MM.1S (cell line): ENCODE measurements around the gene RPL3.
"Not testable (repeated sequence)": the region's sequence is repeated elsewhere in the genome, so short reads cannot be mapped to it uniquely, and the experiment has no call there.

Source experiments
- DNase-seq: peaks from one replicate; pipeline ENCODE4 v3.0.0-alpha.2; 2015
- H2AFZ ChIP-seq: fragments of 300-600 bp; sonication (generic); 2 replicates; pipeline ENCODE4 v1.6.0; 2016; ENCODE audit warnings: antibody characterized with exemption, low read length
- H3F3A ChIP-seq: fragments of 300-600 bp; sonication (generic); 2 replicates; pipeline ENCODE4 v1.6.1; 2016; ENCODE audit warnings: mild to moderate bottlenecking, antibody characterized with exemption, low read length, moderate library complexity, mixed read lengths; ENCODE audit not compliant: insufficient read depth
- H3K27ac ChIP-seq: fragments of 300-600 bp; sonication (generic); 2 replicates; pipeline ENCODE4 v1.5.1; 2016; ENCODE audit warnings: mild to moderate bottlenecking, low read length
- H3K27me3 ChIP-seq: fragments of 300-600 bp; sonication (generic); replicated peaks from 2 replicates; pipeline ENCODE4 v1.6.0; 2016; ENCODE audit warnings: low read length; ENCODE audit not compliant: insufficient read depth
- H3K36me3 ChIP-seq: fragments of 300-600 bp; sonication (generic); replicated peaks from 2 replicates; pipeline ENCODE4 v1.6.1; 2016; ENCODE audit warnings: mild to moderate bottlenecking, low read length, mixed read lengths; ENCODE audit not compliant: insufficient read depth
- H3K4me1 ChIP-seq: fragments of 300-600 bp; sonication (generic); 2 replicates; pipeline ENCODE4 v1.6.1; 2016; ENCODE audit warnings: low read length, mixed read lengths
- H3K4me2 ChIP-seq: fragments of 300-600 bp; sonication (generic); 2 replicates; pipeline ENCODE4 v1.6.0; 2016; ENCODE audit warnings: low read depth, low read length
- H3K4me3 ChIP-seq: fragments of 300-600 bp; sonication (generic); 2 replicates; pipeline ENCODE4 v1.5.1; 2016; ENCODE audit warnings: low read length, mixed read lengths
- H3K79me2 ChIP-seq: fragments of 300-600 bp; sonication (generic); 2 replicates; pipeline ENCODE4 v1.6.1; 2016; ENCODE audit warnings: mixed run types, low read length, mixed read lengths
- H3K9ac ChIP-seq: fragments of 300-600 bp; sonication (generic); 2 replicates; pipeline ENCODE4 v1.6.1; 2016; ENCODE audit warnings: low read length, mixed read lengths
- H3K9me2 ChIP-seq: fragments of 300-600 bp; sonication (generic); replicated peaks from 2 replicates; pipeline ENCODE4 v1.6.1; 2016; ENCODE audit warnings: mild to moderate bottlenecking, low read length, mixed read lengths; ENCODE audit not compliant: insufficient read depth
- H3K9me3 ChIP-seq: fragments of 300-600 bp; sonication (generic); replicated peaks from 2 replicates; pipeline ENCODE4 v1.6.1; 2016; ENCODE audit warnings: mild to moderate bottlenecking, low read length, mixed read lengths; ENCODE audit not compliant: insufficient read depth
- H4K20me1 ChIP-seq: fragments of 300-600 bp; sonication (generic); 2 replicates; pipeline ENCODE4 v1.6.1; 2016; ENCODE audit warnings: mild to moderate bottlenecking, low read length, moderate library complexity, mixed read lengths; ENCODE audit not compliant: insufficient read depth
- CTCF ChIP-seq: fragments of 300-600 bp; sonication (generic); IDR thresholded peaks from 2 replicates; pipeline ENCODE4 v1.5.1; 2016; ENCODE audit warnings: antibody characterized with exemption, low read length, mixed read lengths
- EZH2 ChIP-seq: fragments of 300-600 bp; sonication (generic); optimal IDR thresholded peaks from 2 replicates; pipeline ENCODE3; 2017; ENCODE audit warnings: low read depth, mild to moderate bottlenecking, antibody characterized with exemption, low read length, mixed read lengths
- EZH2phosphoT487 ChIP-seq: fragments of 300-600 bp; sonication (generic); IDR thresholded peaks from 2 replicates; pipeline ENCODE4 v1.6.1; 2018; ENCODE audit warnings: antibody characterized with exemption, low read length

The RPL3 gene

GRCh38 chr22:39359659-39360195, 40.3 kb upstream of the RPL3 start:
- no peaks in the 10 kb centered on the region for H3F3A ChIP-seq
- no peak overlapping the region for H3K4me3 ChIP-seq
- H3K27me3 ChIP-seq, result peaks cover 6% of the 10 kb centered on the region; the same call in 1 of the 2 replicates
- H4K20me1 ChIP-seq, result no peaks in the 10 kb centered on the region
- no peak overlapping the region for H3K9ac ChIP-seq
- H3K36me3 ChIP-seq, result no peaks in the 10 kb centered on the region
- no peak overlapping the region for H2AFZ ChIP-seq
- DNase-seq, result no peak
- no peaks in the 10 kb centered on the region for H3K9me2 ChIP-seq
- no peak overlapping the region for H3K27ac ChIP-seq
- no peak overlapping the region for H3K4me2 ChIP-seq
- no peaks in the 10 kb centered on the region for H3K79me2 ChIP-seq
- no peaks in the 10 kb centered on the region for H3K4me1 ChIP-seq
- no peak for TF ChIP-seq EZH2
- no peaks in the 10 kb centered on the region for H3K9me3 ChIP-seq

- not testable (repeated sequence) for H2AFZ ChIP-seq, H3K4me3 ChIP-seq, H3K4me2 ChIP-seq, H4K20me1 ChIP-seq, DNase-seq, H3K79me2 ChIP-seq, H3K27ac ChIP-seq, H3K9ac ChIP-seq, H3F3A ChIP-seq, H3K9me3 ChIP-seq, H3K27me3 ChIP-seq, H3K4me1 ChIP-seq, H3K9me2 ChIP-seq, H3K36me3 ChIP-seq
These were observed 38.8 kb upstream of the RPL3 start for GRCh38 chr22:39358197-39358596.

GRCh38 chr22:39357110-39358108, 38.0 kb upstream of the RPL3 start:
- not testable (repeated sequence) for H3K4me1 ChIP-seq, H3K27me3 ChIP-seq, H3K27ac ChIP-seq, H4K20me1 ChIP-seq, DNase-seq, H3K9ac ChIP-seq, H3K9me2 ChIP-seq, H3K36me3 ChIP-seq, H3F3A ChIP-seq, H2AFZ ChIP-seq, H3K4me3 ChIP-seq, H3K4me2 ChIP-seq, H3K79me2 ChIP-seq, H3K9me3 ChIP-seq

DNA sequence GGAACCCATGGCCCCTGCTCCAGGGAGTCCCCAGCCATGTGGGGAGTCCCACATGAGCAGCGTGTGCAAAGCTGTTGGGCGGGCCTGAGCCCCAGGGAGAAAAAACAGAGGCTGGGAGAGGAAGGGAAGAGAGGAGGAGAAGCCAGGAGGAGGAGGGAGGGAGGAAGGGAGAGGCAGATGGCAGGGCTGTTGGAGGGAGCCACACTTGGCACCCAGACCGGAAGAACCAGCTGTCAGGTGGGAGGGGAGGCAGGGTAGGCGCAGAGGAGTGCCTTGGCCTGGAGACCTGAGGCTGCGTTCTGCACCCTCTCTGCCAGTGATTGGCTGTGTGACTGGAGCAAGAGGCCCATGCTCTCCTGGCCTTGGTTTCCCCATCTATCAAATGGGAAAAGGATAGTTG, 37.0 kb upstream of the RPL3 start:
- no peaks in the 10 kb centered on the region for H3K4me1 ChIP-seq
- H3K4me3 ChIP-seq, result no peak overlapping the region
- H3K36me3 ChIP-seq, result no peaks in the 10 kb centered on the region
- no peaks in the 10 kb centered on the region for H3K9me3 ChIP-seq
- no peak overlapping the region for H2AFZ ChIP-seq
- H3K9me2 ChIP-seq, result no peaks in the 10 kb centered on the region
- peaks cover 6% of the 10 kb centered on the region; the same call in 1 of the 2 replicates for H3K27me3 ChIP-seq
- no peak overlapping the region for H3K27ac ChIP-seq
- TF ChIP-seq CTCF (no peak), EZH2phosphoT487 (no peak), EZH2 (no peak)
- no peak overlapping the region for H3K9ac ChIP-seq
- no peak overlapping the region for H3K4me2 ChIP-seq
- no peaks in the 10 kb centered on the region for H3F3A ChIP-seq
- no peaks in the 10 kb centered on the region for H4K20me1 ChIP-seq
- DNase-seq, result no peak
- no peaks in the 10 kb centered on the region for H3K79me2 ChIP-seq

GRCh38 chr22:39355805-39356204, 36.4 kb upstream of the RPL3 start:
- not testable (repeated sequence) for H3K4me2 ChIP-seq, H3K9ac ChIP-seq, H3K4me3 ChIP-seq, H3F3A ChIP-seq, H3K36me3 ChIP-seq, H3K4me1 ChIP-seq, H3K9me2 ChIP-seq, H3K9me3 ChIP-seq, H4K20me1 ChIP-seq, DNase-seq, H2AFZ ChIP-seq, H3K79me2 ChIP-seq, H3K27me3 ChIP-seq, H3K27ac ChIP-seq
